ENCODE data around the gene LRRN3.

- TF ChIP-seq POLR2A (IDR thresholded peaks at IDR 0.05) (no peak), CTCF (IDR thresholded peaks at IDR 0.05) (no peak), POLR2AphosphoS5 (IDR thresholded peaks at IDR 0.05) (no peak)
Measured at GRCh38 chr7:111174510-111174909, 83.6 kb downstream of the LRRN3 start.

Measured in upper lobe of left lung (tissue), 4 donors.